NCI-H526 treated with DMSO at 0.1 percent for 48 hours (cell line): Measurements from ENCODE around the gene CACHD1.
"Not testable (repeated sequence)": the region's sequence is repeated elsewhere in the genome, so short reads cannot be mapped to it uniquely, and the experiment has no call there.

Experiments
- DNase-seq: peaks from one replicate; lab custom pipeline; 2025; lab: John Stamatoyannopoulos, UW

Gene CACHD1

GRCh38 chr1:64701886-64702285, 232.0 kb downstream of the CACHD1 start:
- DNase-seq = no peak

- not testable (repeated sequence) for DNase-seq
These were observed 232.7 kb downstream of the CACHD1 start for GRCh38 chr1:64702670-64703069.

GRCh38 chr1:64703600-64703999, 233.7 kb downstream of the CACHD1 start:
- DNase-seq = no peak

GRCh38 chr1:64705591-64705990, 235.7 kb downstream of the CACHD1 start:
- no peak for DNase-seq

- no peak for DNase-seq
These were observed 241.3 kb downstream of the CACHD1 start for GRCh38 chr1:64711266-64711665.

- no peak for DNase-seq
These were observed 242.1 kb downstream of the CACHD1 start for GRCh38 chr1:64712049-64712448.

- DNase-seq = no peak
These were observed 245.3 kb downstream of the CACHD1 start for GRCh38 chr1:64715186-64715585.

- no peak for DNase-seq
These were observed 251.2 kb downstream of the CACHD1 start for GRCh38 chr1:64721135-64721534.

- DNase-seq = no peak
These were observed 251.7 kb downstream of the CACHD1 start for GRCh38 chr1:64721576-64722145.

GRCh38 chr1:64727861-64728260, 257.9 kb downstream of the CACHD1 start:
- DNase-seq = no peak

- DNase-seq = no peak
These were observed 263.8 kb downstream of the CACHD1 start for GRCh38 chr1:64733581-64734286.

- no peak for DNase-seq
These were observed 264.3 kb downstream of the CACHD1 start for GRCh38 chr1:64734287-64734652.

GRCh38 chr1:64740687-64741086, 270.8 kb downstream of the CACHD1 start:
- DNase-seq = not testable (repeated sequence)
